SK-N-SH (cell line): Measurements from ENCODE around the gene NEK2. TPM values are rescaled to one million over a fixed set of nuclear protein-coding genes. Genes with fewer than 3 reads are reported as not detected.

Experiments used
- CTCF ChIA-PET: fragments of 300-600, 350-600 bp; formaldehyde crosslinking; extraction: SDS; loops from one replicate; lab custom pipeline; 2021; lab: Yijun Ruan, JAX
- POLR2A ChIA-PET: fragments of 350-600 bp; sonication (Branson Sonifier 250); formaldehyde crosslinking; extraction: SDS; loops from one replicate; lab custom pipeline; 2020; ENCODE audit warnings: antibody characterized with exemption, inconsistent platforms; lab: Yijun Ruan, JAX
- DNase-seq: peaks from one replicate; pipeline ENCODE4 v3.0.0; 2012
- H2AFZ ChIP-seq: fragments of 200-600 bp; sonication (generic); 2 replicates; pipeline ENCODE4 v1.8.1; 2016; ENCODE audit warnings: antibody characterized with exemption, mild to moderate bottlenecking, low read depth
- H3F3A ChIP-seq: fragments of 200-600 bp; sonication (generic); replicated peaks from 2 replicates; pipeline ENCODE3; 2016; ENCODE audit warnings: antibody characterized with exemption, mild to moderate bottlenecking; ENCODE audit not compliant: insufficient read depth
- H3K27ac ChIP-seq, 2 experiments: fragments of 200-500 bp in 1 of 2; fragments of 200-600 bp in 1 of 2; sonication (Bioruptor generic) in 1 of 2; sonication (generic), shearing (Covaris generic) in 1 of 2; 2 replicates each; pipeline versions ENCODE4 v1.5.1 to v1.6.1; 2014 to 2016; ENCODE audit warnings: low read depth in 2 of 2, inconsistent platforms in 1 of 2, low read length in 1 of 2, mild to moderate bottlenecking in 1 of 2, mixed read lengths in 1 of 2
- H3K27me3 ChIP-seq: fragments of 200-600 bp; sonication (generic), shearing (Covaris generic); 2 replicates; pipeline ENCODE4 v1.6.1; 2016; ENCODE audit warnings: mixed run types; ENCODE audit not compliant: insufficient read depth
- H3K36me3 ChIP-seq, 2 experiments: fragments of 200-500 bp in 1 of 2; fragments of 200-600 bp in 1 of 2; sonication (Bioruptor generic) in 1 of 2; sonication (generic) in 1 of 2; replicated peaks in 1 of 2; 2 replicates each; pipeline versions ENCODE3 to v1.5.1; 2014 to 2016; ENCODE audit warnings: low read length in 1 of 2, mild to moderate bottlenecking in 1 of 2; ENCODE audit not compliant: insufficient read depth in 2 of 2, control insufficient read depth in 1 of 2
- H3K4me1 ChIP-seq, 2 experiments: fragments of 200-500 bp in 1 of 2; fragments of 200-600 bp in 1 of 2; sonication (Bioruptor generic) in 1 of 2; sonication (generic), shearing (Covaris generic) in 1 of 2; 2 replicates each; pipeline versions ENCODE4 v1.5.1 to v1.6.1; 2014 to 2016; ENCODE audit warnings: low read depth in 1 of 2, low read length in 1 of 2, mixed run types in 1 of 2; ENCODE audit not compliant: insufficient read depth in 2 of 2, control insufficient read depth in 1 of 2
- H3K4me2 ChIP-seq: fragments of 200-600 bp; sonication (generic), shearing (Covaris generic); 2 replicates; pipeline ENCODE4 v1.6.1; 2017; ENCODE audit warnings: mixed run types
- H3K4me3 ChIP-seq, 2 experiments: fragments of 200-500 bp in 1 of 2; fragments of 200-600 bp in 1 of 2; sonication (Bioruptor generic) in 1 of 2; sonication (generic), shearing (Covaris generic) in 1 of 2; 2 replicates each; pipeline versions ENCODE4 v1.5.1 to v1.8.1; 2014 to 2016; ENCODE audit warnings: low read depth in 2 of 2, inconsistent platforms in 1 of 2, low read length in 1 of 2, mild to moderate bottlenecking in 1 of 2, mixed read lengths in 1 of 2, moderate library complexity in 1 of 2
- H3K79me2 ChIP-seq: fragments of 200-600 bp; sonication (generic); 2 replicates; pipeline ENCODE4 v1.8.1; 2017; ENCODE audit warnings: mild to moderate bottlenecking; ENCODE audit not compliant: insufficient read depth
- H3K9ac ChIP-seq: fragments of 200-600 bp; sonication (generic); 2 replicates; pipeline ENCODE4 v1.6.1; 2017; ENCODE audit warnings: mixed run types
- H3K9me2 ChIP-seq: fragments of 200-600 bp; sonication (generic); 2 replicates; pipeline ENCODE4 v1.6.1; 2017; ENCODE audit warnings: mixed run types
- H3K9me3 ChIP-seq: fragments of 200-600 bp; sonication (generic); 2 replicates; pipeline ENCODE4 v1.6.1; 2017; ENCODE audit warnings: mixed run types, mild to moderate bottlenecking, moderate library complexity
- H4K20me1 ChIP-seq: fragments of 200-600 bp; sonication (generic); 2 replicates; pipeline ENCODE4 v1.6.1; 2017; ENCODE audit warnings: mild to moderate bottlenecking, mixed run types; ENCODE audit not compliant: insufficient read depth
- CHD2 ChIP-seq: fragments of 150-350 bp; IDR thresholded peaks from 2 replicates; pipeline ENCODE4 v1.6.1; 2018; ENCODE audit warnings: low read length; ENCODE audit not compliant: partially characterized antibody
- FOSL2 ChIP-seq: IDR thresholded peaks from 2 replicates; pipeline ENCODE4 v1.4.0; 2012; ENCODE audit warnings: low read depth, mild to moderate bottlenecking, moderate library complexity, borderline replicate concordance
- GABPA ChIP-seq: IDR thresholded peaks from 2 replicates; pipeline ENCODE4 v1.4.0; 2012; ENCODE audit warnings: low read depth, mild to moderate bottlenecking
- TEAD4 ChIP-seq: IDR thresholded peaks from 2 replicates; pipeline ENCODE4 v1.4.0; 2012; ENCODE audit warnings: mild to moderate bottlenecking, borderline replicate concordance; ENCODE audit not compliant: insufficient read depth
- WGBS: methylation state at CpG from one replicate; pipeline ENCODE4 v1.1.6; 2017; ENCODE audit warnings: low lambda C conversion rate; 5-methylcytosine and 5-hydroxymethylcytosine counted together
- polyA plus RNA-seq, 3 experiments: library from polyadenylated mRNA; depleted of rRNA; stranded (reverse); fragments of >200 nt; gene quantifications; 2 replicates each; pipeline ENCODE4 v1.2.3, GENCODE V29; 2012
- TF ChIP-seq, protein P1 (sequence below): IDR thresholded peaks from 2 replicates; pipeline ENCODE4 v1.4.0; 2012; ENCODE audit warnings: low read depth, borderline replicate concordance

The NEK2 gene
- polyA plus RNA-seq, 1 of the 3 experiments (the other 2 are of a cell fraction), result 9.4 TPM

DNA sequence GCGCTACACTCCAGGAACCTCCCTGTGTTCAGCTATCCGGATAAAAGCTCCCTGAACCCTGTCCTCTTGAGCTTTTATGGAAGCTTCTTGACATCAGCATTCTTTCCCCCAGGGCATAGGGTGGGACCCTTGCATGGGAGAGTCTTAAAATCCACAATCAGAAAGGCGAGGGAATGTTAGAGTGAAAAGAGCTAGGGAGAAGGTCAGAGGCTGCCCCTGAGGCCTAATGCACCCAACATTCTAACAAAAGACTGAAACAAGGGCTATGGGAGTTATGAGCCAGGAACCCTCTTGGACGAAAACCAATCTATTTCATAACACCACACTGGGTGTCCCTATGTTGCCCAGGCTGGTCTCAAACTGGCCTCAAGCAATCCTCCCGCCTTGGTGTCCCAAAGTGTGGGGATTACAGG, 36.7 kb downstream of the NEK2 start:
- CTCF ChIA-PET, result interaction anchor here (0.9 to 4.5 kb wide), 3 partner anchors 10 to 124 kb away, joined by 3 to 21 read pairs (median 7); no protein-coding TSS in a partner anchor
- no peaks in the 10 kb centered on the region for H3K9me3 ChIP-seq
- H2AFZ ChIP-seq, result no peak overlapping the region
- H4K20me1 ChIP-seq, result no peaks in the 10 kb centered on the region
- 0 out of 2 replicates have a peak overlapping the region, but pooled peaks have one; percentile 32 for H3K9ac ChIP-seq
- no peaks in the 10 kb centered on the region for H3K27me3 ChIP-seq
- no peak for TF ChIP-seq TEAD4
- TF ChIP-seq FOSL2, result no peak
- H3K9me2 ChIP-seq, result no peaks in the 10 kb centered on the region
- no peak overlapping the region for H3K4me3 ChIP-seq
- no peak for DNase-seq
- no peaks in the 10 kb centered on the region for H3K79me2 ChIP-seq
- H3F3A ChIP-seq, result peaks cover 32% of the 10 kb centered on the region
- peaks cover 9 to 19% of the 10 kb centered on the region in 2 experiments; a peak in 3 of 4 replicates for H3K4me1 ChIP-seq
- peak overlapping the region; percentile 83; the same call in 1 of the 2 replicates for H3K4me2 ChIP-seq
- peak overlapping the region in 1 of 2 experiments; percentile 97; a peak in 2 of 4 replicates for H3K27ac ChIP-seq
- 84% methylated on average over 5 of the region's 5 CpGs for WGBS
- H3K36me3 ChIP-seq, result no peaks in the 10 kb centered on the region
- POLR2A ChIA-PET, result no interaction called here

DNA sequence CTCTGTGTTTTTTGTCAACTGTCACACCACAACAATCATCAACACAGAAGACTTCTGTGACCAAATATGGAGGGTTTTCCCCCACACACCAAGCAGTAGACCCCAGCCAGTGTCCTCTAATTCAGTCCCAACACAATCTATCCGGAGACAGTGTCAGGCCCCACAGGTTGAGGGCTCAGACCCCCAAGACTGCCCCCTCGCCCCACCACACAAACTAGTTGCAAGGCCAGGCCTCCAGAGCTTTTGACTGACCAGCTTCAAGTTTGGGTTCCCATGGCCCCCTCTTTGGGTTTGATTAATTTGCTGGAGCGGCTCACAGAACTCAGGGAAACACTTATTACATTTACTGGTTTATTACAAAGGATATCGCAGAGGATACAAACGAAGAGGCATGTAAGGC, 37.2 kb downstream of the NEK2 start:
- 80% methylated on average over 5 of the region's 5 CpGs for WGBS
- no peaks in the 10 kb centered on the region for H3K79me2 ChIP-seq
- H3K36me3 ChIP-seq, result no peaks in the 10 kb centered on the region
- H3K9me3 ChIP-seq, result no peaks in the 10 kb centered on the region
- H3K9ac ChIP-seq, result no peak overlapping the region
- no peak overlapping the region for H2AFZ ChIP-seq
- H3K9me2 ChIP-seq, result no peaks in the 10 kb centered on the region
- no peak overlapping the region for H3K4me3 ChIP-seq
- no peak for DNase-seq
- H3F3A ChIP-seq, result peaks cover 30% of the 10 kb centered on the region
- H3K4me2 ChIP-seq, result no peak overlapping the region
- peaks cover 9 to 17% of the 10 kb centered on the region in 2 experiments; a peak in 3 of 4 replicates for H3K4me1 ChIP-seq
- CTCF ChIA-PET, result interaction anchor here (0.9 to 4.5 kb wide), 3 partner anchors 11 to 123 kb away, joined by 3 to 21 read pairs (median 7); no protein-coding TSS in a partner anchor
- POLR2A ChIA-PET, result no interaction called here
- TF ChIP-seq CHD2, result no peak
- no peak for TF ChIP-seq GABPA
- no peaks in the 10 kb centered on the region for H3K27me3 ChIP-seq
- H4K20me1 ChIP-seq, result no peaks in the 10 kb centered on the region
- peak overlapping the region in 1 of 2 experiments; percentile 97; a peak in 1 of 4 replicates for H3K27ac ChIP-seq

DNA sequence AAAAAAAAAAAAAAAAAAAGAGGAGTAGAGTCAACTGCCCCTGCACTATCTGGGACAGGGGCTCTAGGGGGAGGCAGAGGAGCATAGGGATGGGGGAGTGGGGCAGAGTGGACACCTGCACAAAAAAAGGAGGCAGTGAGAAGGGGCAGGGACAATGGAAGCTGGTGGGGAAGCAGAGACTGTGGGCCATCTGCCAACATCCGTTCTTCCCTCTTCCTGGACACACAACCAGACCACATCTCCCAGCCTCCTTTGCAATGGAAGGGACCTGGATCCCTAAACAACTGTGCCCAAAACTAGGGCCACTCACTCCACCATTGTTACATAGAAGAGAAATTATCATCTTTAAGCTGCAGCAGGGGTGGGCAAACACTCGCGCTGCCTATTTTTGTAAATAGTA, 38.4 kb downstream of the NEK2 start:
- WGBS, result 83% methylated on average over 3 of the region's 3 CpGs
- Histone ChIP-seq H3K9ac (no peak overlapping the region), H3K36me3 (no peaks in the 10 kb centered on the region), H2AFZ (no peak overlapping the region), H3K79me2 (no peaks in the 10 kb centered on the region), H3K4me1 (peaks cover 12 to 21% of the 10 kb centered on the region in 2 experiments; a peak in 3 of 4 replicates), H3K27me3 (no peaks in the 10 kb centered on the region), H3K9me3 (no peaks in the 10 kb centered on the region), H3F3A (peaks cover 33% of the 10 kb centered on the region), H4K20me1 (no peaks in the 10 kb centered on the region), H3K4me3 (no peak overlapping the region), H3K4me2 (no peak overlapping the region), H3K27ac (peak overlapping the region in 1 of 2 experiments; percentile 76; a peak in 1 of 4 replicates), H3K9me2 (no peaks in the 10 kb centered on the region)
- TF ChIP-seq, protein P1, sequence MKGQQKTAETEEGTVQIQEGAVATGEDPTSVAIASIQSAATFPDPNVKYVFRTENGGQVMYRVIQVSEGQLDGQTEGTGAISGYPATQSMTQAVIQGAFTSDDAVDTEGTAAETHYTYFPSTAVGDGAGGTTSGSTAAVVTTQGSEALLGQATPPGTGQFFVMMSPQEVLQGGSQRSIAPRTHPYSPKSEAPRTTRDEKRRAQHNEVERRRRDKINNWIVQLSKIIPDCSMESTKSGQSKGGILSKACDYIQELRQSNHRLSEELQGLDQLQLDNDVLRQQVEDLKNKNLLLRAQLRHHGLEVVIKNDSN, result no peak
- CTCF ChIA-PET, result interaction anchor here (4.5 kb wide), 1 partner anchor 12 kb away, joined by 21 read pairs; no protein-coding TSS in a partner anchor
- POLR2A ChIA-PET, result no interaction called here
- no peak for DNase-seq
